NCI-H1436 treated with DMSO at 0.1 percent for 48 hours (cell line): Measurements from ENCODE around the gene AAK1.
"Not testable (repeated sequence)": the region's sequence is repeated elsewhere in the genome, so short reads cannot be mapped to it uniquely, and the experiment has no call there.

ENCODE experiments used
- DNase-seq: peaks from one replicate; lab custom pipeline; 2025; lab: John Stamatoyannopoulos, UW

Gene AAK1

GRCh38 chr2:69643602-69644505 is at the start of gene AAK1:
TSS of gene AAK1 (minus strand) at chr2:69643739. CDS start at chr2:69643040, 699 bp downstream.
- no peak for DNase-seq

- no peak for DNase-seq
These were observed 48.9 kb upstream of the AAK1 start for GRCh38 chr2:69692424-69692823.

- DNase-seq, result no peak
These were observed 46.4 kb upstream of the AAK1 start for GRCh38 chr2:69689969-69690368.

GRCh38 chr2:69689466-69689865 is 45.9 kb upstream of the AAK1 start:
- DNase-seq, result no peak

GRCh38 chr2:69687971-69688611 is 44.6 kb upstream of the AAK1 start:
- DNase-seq, result no peak

GRCh38 chr2:69686813-69687212 is 43.3 kb upstream of the AAK1 start:
- DNase-seq, result no peak

- DNase-seq, result no peak
These were observed 41.9 kb upstream of the AAK1 start for GRCh38 chr2:69685321-69686048.

- DNase-seq, result no peak
These were observed 39.8 kb upstream of the AAK1 start for GRCh38 chr2:69683170-69683971.

GRCh38 chr2:69682525-69682924 is 39.0 kb upstream of the AAK1 start:
- no peak for DNase-seq

GRCh38 chr2:69680001-69680675 is 36.6 kb upstream of the AAK1 start:
- DNase-seq, result no peak

- DNase-seq, result no peak
These were observed 34.4 kb upstream of the AAK1 start for GRCh38 chr2:69677914-69678313.

GRCh38 chr2:69676146-69676545 is 32.6 kb upstream of the AAK1 start:
- no peak for DNase-seq

- DNase-seq, result no peak
These were observed 30.8 kb upstream of the AAK1 start for GRCh38 chr2:69674316-69674670.

- not testable (repeated sequence) for DNase-seq
These were observed 29.6 kb upstream of the AAK1 start for GRCh38 chr2:69673098-69673497.

- no peak for DNase-seq
These were observed 26.1 kb upstream of the AAK1 start for GRCh38 chr2:69669666-69670065.

- DNase-seq, result no peak
These were observed 25.1 kb upstream of the AAK1 start for GRCh38 chr2:69668598-69668997.

GRCh38 chr2:69667805-69668382 is 24.4 kb upstream of the AAK1 start:
- no peak for DNase-seq

- DNase-seq, result no peak
These were observed 21.6 kb upstream of the AAK1 start for GRCh38 chr2:69665152-69665551.

GRCh38 chr2:69663860-69664259 is 20.3 kb upstream of the AAK1 start:
- no peak for DNase-seq

GRCh38 chr2:69662547-69662946 is 19.0 kb upstream of the AAK1 start:
- not testable (repeated sequence) for DNase-seq

GRCh38 chr2:69660637-69661036 is 17.1 kb upstream of the AAK1 start:
- no peak for DNase-seq
